Head of caudate nucleus (tissue), 42 donors: ENCODE results near the gene KRT7.

Experiments used
- DNase-seq, 42 donors: peaks; one replicate each; pipeline versions ENCODE4 v3.0.0 to v3.0.0-alpha.2; 2020 to 2021; ENCODE audit warnings: mixed read lengths in 7 of 42
- intact Hi-C: fragments of 100-400 bp; cut with DNase I; formaldehyde crosslinking; loops from one replicate; pipeline ENCODE4 v1.15.0; 2022

KRT7 gene

DNA sequence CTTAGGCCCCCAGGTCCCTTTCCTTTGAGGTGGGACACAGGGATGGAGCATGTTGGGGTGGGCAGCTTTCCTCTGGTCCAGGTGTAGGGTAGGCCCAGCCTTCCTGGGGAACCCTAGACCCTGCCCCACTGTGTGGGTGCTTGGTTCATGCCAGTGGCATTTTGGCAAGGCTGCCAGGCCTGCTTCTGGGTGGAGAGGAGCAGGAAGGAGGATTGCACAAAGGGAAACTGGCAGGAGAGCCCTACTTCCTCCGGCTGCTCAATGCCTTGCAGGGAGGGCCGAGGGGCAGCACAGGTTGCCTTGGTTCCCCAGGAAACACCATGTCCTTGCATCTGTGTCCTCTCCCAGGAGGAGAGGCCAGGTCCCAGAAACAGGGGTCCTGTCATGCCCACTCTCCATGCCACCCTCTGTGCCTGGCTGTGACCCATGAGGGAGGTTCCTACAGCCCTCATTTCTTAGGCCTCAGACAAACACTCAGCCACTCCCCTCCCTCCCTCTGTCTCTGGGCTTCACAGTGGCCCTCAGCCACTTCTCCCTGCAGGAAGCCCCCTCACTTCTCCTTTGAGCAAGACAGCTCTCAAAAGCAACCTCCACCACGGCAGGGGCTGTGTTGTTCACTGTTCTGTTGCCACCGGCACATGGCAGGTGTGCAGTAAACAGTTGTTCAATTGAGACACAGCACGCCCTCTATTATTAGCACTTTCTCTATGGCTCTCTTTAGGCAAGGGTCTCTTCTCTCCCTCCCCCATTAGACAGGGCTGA lies 34.4 kb upstream of the KRT7 start:
- DNase-seq = peak in 3 of 42 donors; percentile 19 to 32 (median 23)
- intact Hi-C loops = no loop called here

DNA sequence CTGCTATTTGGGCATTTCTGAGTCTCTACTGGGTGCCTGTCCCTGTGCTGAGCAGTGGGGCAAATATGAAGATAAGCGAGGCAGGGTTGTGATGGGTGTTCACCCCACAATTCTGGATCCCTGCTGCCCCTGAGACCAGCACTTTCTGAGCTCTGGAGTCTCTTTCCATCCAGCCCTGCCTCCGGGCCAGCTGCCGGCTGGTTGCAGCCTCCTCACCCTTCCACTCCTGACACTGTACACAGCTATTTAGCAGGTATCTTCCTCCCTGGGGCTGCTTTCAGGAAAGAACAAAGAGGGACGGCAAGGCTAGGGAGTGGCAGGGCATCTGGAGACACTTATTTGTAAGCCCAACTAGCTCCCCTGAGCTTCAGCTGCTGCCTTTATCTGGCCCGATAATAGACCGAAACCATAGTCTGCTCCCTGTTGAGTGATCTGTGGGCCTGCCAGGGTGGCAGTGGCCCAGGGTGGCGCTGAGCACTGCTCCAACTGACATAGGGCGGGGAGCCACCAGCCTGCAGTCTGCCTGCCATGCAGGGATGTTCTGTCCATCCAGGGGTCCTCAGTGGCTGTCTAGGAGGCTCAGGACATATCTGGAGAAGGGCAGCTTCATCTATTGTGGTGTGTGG lies 33.6 kb upstream of the KRT7 start:
- intact Hi-C loops = no loop called here
- DNase-seq = no peak

DNA sequence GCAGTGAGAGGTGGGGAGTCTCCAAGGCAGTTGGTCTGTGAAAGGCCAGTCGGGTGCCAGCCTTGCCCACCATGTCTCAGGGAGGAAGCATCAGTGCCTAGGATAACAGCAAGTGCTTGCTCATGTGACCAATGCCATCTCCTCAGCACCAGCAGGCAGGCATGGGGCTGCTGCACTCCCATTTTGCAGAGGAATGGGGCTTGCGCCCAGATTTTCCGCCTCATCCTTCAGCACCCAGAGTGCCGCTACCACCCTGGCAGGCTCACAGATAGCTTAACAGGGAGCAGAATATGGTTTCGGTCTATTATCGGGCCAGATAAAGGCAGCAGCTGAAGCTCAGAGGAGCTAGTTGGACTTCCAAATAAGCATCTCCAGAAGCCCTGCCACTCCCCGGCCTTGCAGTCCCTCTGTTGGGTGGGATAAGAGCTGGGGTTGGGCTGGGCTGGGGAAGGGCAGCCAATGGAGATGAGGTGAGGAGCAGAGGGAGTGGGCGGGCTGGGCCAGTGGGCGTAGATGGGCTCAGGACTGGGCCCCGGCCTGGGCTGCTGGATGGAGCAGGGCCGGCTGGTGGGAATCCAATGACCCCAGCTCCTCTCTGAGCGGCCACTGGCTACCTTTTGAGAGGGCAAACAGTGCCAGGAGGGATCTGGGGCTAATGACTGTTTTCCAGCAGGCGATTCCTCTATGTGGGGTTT lies 32.8 kb upstream of the KRT7 start:
- intact Hi-C loops = no loop called here
- no peak for DNase-seq

DNA sequence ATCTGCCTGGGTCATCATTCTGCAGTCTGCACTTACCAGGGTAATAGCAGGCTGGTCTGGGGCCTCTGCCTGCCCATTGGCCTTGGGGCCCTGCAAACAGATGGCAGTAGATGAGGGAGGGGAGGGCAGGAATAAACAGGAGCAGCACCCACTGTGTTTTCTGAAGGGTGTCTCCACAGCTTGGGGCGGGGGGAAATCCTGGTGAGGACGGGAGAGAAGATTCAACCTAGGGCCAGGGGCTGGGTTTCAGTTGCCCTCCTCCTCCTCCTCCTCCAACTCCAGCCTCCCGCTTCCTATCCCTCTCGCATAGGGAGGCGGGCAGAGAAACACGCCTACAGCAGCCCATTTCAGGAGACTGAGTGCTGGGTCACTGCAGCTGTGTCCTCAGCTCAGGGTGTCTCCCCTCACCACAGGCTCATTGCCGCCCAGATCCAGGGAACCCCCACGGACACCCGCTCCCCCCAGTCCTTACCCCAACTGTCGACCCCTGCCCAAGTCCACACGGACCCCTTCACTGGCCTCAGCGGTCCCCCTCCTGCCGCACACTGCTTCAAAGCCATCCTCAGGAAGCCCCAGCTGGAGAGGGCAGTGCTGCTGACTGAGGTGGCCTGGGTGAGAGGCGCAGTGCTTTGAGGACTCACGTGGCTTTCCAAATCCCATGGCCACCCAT lies 32.1 kb upstream of the KRT7 start:
- DNase-seq = no peak
- intact Hi-C loops = no loop called here

DNA sequence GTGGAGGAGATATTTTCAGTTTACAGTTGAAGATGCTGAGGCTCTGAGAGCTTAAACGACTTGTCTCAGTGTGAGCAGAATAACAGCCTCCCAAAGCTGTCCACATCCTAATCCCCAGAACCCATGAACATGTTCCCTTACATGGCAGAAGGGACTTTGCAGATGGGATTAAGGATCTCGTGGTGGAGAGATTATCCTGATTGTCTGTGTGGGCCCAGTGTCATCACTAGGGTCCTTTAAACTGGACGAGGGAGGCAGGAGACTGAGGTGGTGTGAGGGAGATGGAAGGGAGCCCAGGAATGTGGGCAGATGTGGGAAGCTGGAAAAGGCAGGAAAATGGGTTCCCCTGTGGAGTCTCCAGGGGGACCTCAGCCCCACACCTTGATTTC lies 31.6 kb upstream of the KRT7 start:
- DNase-seq = no peak
- intact Hi-C loops = no loop called here

- peak in 12 of 42 donors; percentile 19 to 60 (median 32) for DNase-seq
- intact Hi-C loops = no loop called here
Observed at GRCh38 chr12:52202361-52203078, 30.5 kb upstream of the KRT7 start.

- peak; percentile 23 to 86 (median 62) for DNase-seq
- intact Hi-C loops = no loop called here
Observed at GRCh38 chr12:52203079-52203921, 29.7 kb upstream of the KRT7 start.

DNA sequence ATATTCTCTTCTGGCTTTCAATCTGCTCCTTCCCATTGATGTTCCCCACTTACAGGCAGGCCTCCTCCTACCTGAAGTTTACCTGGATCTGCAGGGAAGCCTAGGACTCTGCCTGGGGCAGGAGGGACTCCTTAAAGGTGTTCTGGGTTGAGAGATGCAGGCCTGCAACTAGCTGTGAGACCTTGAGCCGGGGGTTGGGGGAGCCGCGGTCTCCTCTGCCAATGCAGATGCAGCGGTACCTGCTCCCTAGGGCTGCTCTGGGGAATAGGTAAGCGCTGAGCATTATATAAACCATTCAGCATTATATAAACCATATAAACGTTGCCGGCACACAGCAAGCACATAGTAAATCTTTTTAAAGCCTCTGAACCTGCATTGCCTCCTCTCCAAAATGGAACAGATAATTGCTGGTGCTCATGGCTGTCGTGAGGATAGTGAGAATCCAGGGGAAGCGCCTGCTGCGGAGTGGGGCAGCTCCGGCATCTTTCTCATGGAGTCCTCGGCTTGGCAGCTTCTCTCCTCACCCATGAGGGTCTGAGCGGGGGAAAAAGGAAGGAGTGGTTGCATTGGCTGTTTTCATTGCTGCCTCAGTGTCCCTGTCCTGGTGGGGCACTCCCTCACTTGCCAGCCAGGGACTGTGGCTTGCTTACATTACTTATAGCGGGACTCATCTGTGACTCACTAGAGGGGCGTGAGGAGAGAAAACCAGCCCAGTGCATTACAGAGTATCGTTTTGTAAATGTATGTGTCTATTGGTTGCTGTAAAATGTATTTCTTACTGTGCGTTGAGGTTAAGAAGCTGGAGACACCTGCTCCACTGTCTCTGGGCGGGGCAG lies 28.7 kb upstream of the KRT7 start:
- DNase-seq = no peak
- intact Hi-C loops = no loop called here

- intact Hi-C loops = no loop called here
- DNase-seq = no peak
Observed at GRCh38 chr12:52204931-52205505, 28.0 kb upstream of the KRT7 start.

DNA sequence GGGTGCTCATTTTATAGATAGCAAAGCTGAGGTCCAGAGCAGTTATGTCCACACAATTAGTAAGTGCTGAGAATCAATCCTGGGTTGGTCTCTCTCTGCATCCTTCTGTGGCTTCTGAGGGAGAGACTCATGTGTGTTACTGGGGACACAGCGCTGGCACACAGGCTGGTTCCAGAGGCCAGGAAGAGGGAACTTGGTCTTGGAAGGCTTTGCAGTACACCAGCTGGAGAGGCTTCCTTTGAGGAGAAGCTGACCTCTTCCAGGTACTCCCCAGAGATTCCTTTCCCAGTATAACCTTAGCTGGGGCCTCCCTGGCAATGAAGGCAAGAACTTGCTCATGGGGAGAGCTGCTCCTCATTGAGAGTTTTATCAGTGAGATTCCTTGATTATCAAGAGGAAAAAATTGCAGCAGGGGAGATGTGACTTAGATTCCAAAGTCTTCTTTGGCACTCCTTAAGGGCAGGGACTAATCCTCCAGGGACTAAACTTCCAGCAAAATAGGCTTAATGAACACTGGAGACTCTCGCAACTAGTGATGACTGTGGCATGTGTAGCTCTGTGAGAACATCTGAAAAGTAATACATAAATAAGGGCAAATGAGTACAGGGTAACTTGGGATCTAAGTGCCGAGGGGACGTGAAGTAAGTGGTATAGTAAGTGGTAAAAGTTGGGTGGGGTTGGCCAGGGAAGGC lies 27.3 kb upstream of the KRT7 start:
- intact Hi-C loops = no loop called here

GRCh38 chr12:52206304-52207040 lies 26.6 kb upstream of the KRT7 start:
- DNase-seq = peak in 13 of 42 donors; percentile 3 to 53 (median 31)
- intact Hi-C loops = no loop called here

More for the DNA sequence above, 27.3 kb upstream of the KRT7 start:
- DNase-seq = no peak

DNA sequence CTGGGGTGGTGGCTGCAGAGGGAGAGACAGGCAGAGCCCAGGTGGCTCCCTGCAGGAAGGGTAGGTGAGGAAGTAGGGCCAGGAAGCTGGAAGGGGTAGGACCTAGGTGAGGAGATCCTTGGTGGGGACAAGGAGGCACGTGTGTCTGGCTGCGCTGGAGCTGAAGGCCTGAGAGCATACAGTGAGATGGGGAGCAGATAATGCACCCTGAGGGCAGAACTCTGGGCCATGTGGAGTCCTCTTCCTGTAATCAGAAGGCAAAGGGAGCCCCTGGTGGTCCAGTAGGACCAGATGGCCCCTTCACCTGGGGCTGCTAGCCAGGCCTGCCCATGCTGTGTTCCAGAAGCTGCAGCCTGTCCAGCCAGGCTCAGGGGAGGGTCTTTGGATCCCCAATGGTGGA lies 25.9 kb upstream of the KRT7 start:
- intact Hi-C loops = no loop called here
- DNase-seq = peak in 2 of 42 donors; percentile 2 to 23

DNA sequence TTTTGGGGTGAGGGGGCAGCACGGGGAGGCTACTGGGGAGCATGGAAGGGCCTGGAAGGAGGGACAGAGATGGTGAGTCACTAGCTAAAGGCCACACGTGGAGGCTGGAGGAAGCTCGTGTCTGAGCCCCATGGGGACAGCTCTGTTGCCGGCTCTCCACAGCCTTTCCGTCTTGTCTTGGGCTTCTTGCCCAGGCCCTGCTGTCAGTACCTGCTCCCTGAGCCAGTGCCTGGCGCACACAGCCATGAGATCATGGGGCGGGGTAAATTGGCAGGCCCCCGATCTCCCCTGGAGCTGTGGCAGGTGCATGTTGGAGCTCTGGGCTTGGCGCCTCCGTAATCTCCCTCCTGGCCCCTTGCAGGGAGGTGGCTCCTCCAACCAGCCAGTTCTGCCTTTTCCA lies 25.1 kb upstream of the KRT7 start:
- intact Hi-C loops = no loop called here
- DNase-seq = peak in 2 of 42 donors; percentile 3 to 21

GRCh38 chr12:52208424-52209165 lies 24.4 kb upstream of the KRT7 start:
- intact Hi-C loops = no loop called here
- peak in 1 of 42 donors; percentile 21 for DNase-seq

- no peak for DNase-seq
- intact Hi-C loops = no loop called here
Observed at GRCh38 chr12:52209321-52209720, 23.7 kb upstream of the KRT7 start.
